Skeletal muscle cell (primary cell): ENCODE results near the gene HCN3.

Source experiments
- DNase-seq: peaks from one replicate; pipeline ENCODE4 v3.0.0-alpha.2; 2010; ENCODE audit warnings: low read depth
- H3K4me3 ChIP-seq: 2 replicates; pipeline ENCODE4 v1.5.1; 2011; ENCODE audit warnings: low read depth, mild to moderate bottlenecking, control low read depth, low read length, moderate library complexity

HCN3 gene

DNA sequence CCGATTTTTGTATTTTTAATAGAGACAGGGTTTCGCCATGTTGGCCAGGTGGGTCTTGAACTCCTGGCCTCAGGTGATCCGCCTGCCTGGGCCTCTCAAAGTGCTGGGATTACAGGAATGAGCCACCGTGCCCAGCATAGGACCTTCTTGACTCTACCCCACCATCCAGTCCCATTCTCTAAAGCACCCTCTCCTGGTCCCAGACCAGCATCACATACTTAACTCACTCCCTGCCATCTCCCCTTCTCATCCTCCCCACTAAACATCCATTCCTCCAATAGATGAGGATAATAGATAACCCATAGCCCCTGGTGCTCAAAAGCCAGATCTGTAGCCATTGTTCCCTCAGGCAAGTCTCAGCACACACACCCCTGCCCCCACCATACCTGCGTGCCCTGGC is 24.1 kb upstream of the HCN3 start:
- DNase-seq: no peak
- H3K4me3 ChIP-seq: peak overlapping the region; percentile 81

GRCh38 chr1:155253797-155254196 is 23.5 kb upstream of the HCN3 start:
- no peak for DNase-seq
- H3K4me3 ChIP-seq: peak overlapping the region; percentile 81

DNA sequence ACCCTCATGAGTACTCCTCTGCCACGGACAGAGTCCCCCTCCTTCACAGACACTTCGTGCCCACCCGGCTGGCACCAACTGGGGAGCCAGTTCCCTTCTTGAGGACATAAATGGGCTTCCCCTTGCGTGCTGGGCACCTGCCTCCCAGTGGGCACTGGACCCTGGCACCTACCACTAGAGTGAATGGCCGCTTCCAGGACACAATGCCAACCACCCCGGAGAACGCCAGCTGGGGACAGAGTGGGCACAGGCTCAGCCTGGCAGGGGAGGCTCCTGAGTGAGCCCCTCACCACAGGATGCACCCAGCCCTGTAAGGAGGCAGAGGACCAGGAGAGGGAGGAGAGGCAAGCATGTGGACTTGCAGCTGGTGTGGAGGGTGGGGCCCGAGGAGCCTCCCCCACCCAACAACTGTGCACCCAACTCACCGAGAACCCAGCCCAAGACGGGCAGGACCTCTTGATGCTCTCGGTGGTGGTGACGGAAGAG is 23.0 kb upstream of the HCN3 start:
- H3K4me3 ChIP-seq: peak overlapping the region; percentile 81
- DNase-seq: no peak

DNA sequence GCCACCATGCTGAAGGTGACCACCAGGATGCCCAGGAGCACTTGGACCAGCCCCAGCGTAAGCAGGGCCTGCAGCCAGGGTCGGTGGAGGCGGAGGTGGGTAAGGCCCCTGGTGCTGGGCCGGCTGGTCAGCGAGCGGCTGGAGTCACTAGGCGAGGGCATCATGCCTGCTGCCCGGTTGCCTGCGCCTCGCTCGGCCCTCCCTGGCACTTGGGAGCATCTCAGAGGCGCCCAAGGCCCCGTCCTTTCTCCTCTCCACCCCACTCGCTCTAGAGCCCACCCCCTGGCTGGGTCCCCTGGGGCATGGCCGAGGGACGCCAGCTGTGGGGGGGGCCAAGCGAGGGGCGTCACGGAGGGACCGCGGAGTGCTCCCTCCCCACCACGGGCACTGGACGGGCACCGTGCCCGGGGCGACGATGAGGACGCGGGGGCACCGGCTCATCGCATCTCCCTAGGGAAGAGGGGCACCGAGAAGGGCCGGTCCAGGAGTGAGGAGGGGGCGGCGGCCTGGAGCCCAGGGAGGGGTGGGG is 22.5 kb upstream of the HCN3 start:
- H3K4me3 ChIP-seq: peak overlapping the region; percentile 81
- no peak for DNase-seq

- peak within 1 kb of the TSS; percentile 81 for H3K4me3 ChIP-seq
- DNase-seq: peak; percentile 43
These were observed 21.8 kb upstream of the HCN3 start, which contains the start of gene ENTREP3 for GRCh38 chr1:155255243-155256007. Gene ENTREP3 (minus strand): TSS chr1:155255483. CDS start chr1:155254877, 606 bp downstream.

GRCh38 chr1:155256058-155256852 is 21.0 kb upstream of the HCN3 start:
- H3K4me3 ChIP-seq: peak overlapping the region; percentile 81
- no peak for DNase-seq

DNA sequence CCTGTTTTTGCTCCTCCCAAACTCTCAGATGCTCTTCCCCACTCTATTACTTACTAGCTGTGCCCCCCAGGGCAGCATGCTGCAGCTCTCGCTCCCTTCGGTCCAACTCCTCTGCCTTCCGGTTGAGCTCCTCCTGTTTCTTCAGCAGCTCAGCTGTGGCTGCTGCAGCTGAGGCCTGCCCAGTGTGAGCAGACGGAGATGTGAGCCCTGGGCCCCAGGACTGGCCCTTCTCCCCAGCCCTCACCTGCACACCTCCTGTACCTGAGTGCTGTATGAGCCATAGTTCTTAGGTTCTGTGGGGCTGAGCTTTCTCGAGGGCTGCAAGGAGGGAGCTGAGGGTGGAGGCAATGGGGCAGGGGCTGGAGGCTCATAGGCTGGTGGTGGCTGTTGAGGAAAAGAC is 17.0 kb upstream of the HCN3 start:
- no peak overlapping the region for H3K4me3 ChIP-seq
- no peak for DNase-seq

- no peak for DNase-seq
- H3K4me3 ChIP-seq: peak overlapping the region; percentile 81
These were observed 15.8 kb upstream of the HCN3 start for GRCh38 chr1:155261493-155261851.

GRCh38 chr1:155261852-155262673 is 15.2 kb upstream of the HCN3 start, which contains the start of gene SCAMP3:
Gene SCAMP3 (minus strand): TSS chr1:155262360. CDS start chr1:155262151, 209 bp downstream.
- peak; percentile 95 for DNase-seq
- H3K4me3 ChIP-seq: peak within 1 kb of the TSS; percentile 81

GRCh38 chr1:155263067-155263466 is 14.2 kb upstream of the HCN3 start:
- H3K4me3 ChIP-seq: no peak overlapping the region
- DNase-seq: no peak

- DNase-seq: no peak
- no peak overlapping the region for H3K4me3 ChIP-seq
These were observed 10.7 kb upstream of the HCN3 start for GRCh38 chr1:155266553-155266952.

GRCh38 chr1:155267373-155267772 is 9.9 kb upstream of the HCN3 start:
- DNase-seq: no peak
- H3K4me3 ChIP-seq: no peak overlapping the region

DNA sequence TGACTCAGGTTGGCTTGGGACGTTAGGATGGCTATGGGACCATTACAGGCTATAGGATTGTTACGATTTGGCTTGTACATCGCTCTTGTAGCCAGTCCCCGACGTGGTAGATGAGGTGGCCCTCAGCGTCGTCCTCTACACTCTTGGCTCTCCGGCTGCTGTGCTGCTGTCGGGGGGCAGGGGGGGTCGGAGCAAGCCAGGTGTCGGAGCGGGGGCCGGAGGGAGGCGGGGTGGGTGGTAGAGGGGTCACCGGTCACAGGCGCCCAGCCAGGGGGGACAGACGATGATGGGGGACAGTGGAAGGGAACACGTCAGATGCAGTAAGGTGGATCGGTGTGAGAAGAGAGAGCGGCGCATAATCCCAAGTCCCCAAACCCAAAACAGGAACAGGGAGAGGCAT is 8.6 kb upstream of the HCN3 start:
- no peak for DNase-seq

GRCh38 chr1:155269381-155269780 is 7.9 kb upstream of the HCN3 start:
- DNase-seq: no peak

More for the DNA sequence above, 8.6 kb upstream of the HCN3 start:
- no peak overlapping the region for H3K4me3 ChIP-seq

GRCh38 chr1:155272466-155273342 is 4.6 kb upstream of the HCN3 start:
- H3K4me3 ChIP-seq: peak overlapping the region; percentile 77
- peak; percentile 11 for DNase-seq

More at GRCh38 chr1:155269381-155269780, 7.9 kb upstream of the HCN3 start:
- H3K4me3 ChIP-seq: no peak overlapping the region

GRCh38 chr1:155273343-155274245 is 3.7 kb upstream of the HCN3 start, which contains the start of gene CLK2:
Gene CLK2 (minus strand): TSS chr1:155273504. CDS start chr1:155270977, 2,527 bp downstream.
- DNase-seq: peak; percentile 89
- H3K4me3 ChIP-seq: peak within 1 kb of the TSS; percentile 77
